Measurements from ENCODE around the gene CLNK. TPM values are rescaled to one million over a fixed set of nuclear protein-coding genes. Genes with fewer than 3 reads are reported as not detected.

Gene CLNK
- total RNA-seq, 1 donor from 2014 or later: not detected

DNA sequence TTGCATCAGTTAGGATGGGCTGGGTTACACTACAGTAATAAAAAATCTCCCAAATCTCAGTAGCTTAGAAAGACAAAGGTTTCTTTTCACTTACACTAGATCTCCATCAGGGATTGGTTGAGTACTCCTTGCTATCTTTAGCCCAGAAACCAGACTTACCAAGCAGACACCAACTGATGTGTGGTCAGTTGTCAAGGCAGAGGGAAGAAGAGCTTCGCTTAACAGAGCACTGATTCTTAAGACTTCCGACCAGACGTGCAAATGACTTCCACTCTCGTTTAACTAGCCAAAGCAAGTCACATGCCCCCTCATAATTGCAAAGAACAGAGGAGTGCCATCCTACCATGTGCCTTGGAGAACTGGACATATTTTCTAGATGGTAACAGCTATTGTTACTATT, 221.7 kb downstream of the CLNK start:
- H3K4me3 Mint-ChIP-seq: peak overlapping the region; percentile 1
- H3K9me3 Mint-ChIP-seq: peaks cover 10% of the 10 kb centered on the region
- TF ChIP-seq, protein P1, sequence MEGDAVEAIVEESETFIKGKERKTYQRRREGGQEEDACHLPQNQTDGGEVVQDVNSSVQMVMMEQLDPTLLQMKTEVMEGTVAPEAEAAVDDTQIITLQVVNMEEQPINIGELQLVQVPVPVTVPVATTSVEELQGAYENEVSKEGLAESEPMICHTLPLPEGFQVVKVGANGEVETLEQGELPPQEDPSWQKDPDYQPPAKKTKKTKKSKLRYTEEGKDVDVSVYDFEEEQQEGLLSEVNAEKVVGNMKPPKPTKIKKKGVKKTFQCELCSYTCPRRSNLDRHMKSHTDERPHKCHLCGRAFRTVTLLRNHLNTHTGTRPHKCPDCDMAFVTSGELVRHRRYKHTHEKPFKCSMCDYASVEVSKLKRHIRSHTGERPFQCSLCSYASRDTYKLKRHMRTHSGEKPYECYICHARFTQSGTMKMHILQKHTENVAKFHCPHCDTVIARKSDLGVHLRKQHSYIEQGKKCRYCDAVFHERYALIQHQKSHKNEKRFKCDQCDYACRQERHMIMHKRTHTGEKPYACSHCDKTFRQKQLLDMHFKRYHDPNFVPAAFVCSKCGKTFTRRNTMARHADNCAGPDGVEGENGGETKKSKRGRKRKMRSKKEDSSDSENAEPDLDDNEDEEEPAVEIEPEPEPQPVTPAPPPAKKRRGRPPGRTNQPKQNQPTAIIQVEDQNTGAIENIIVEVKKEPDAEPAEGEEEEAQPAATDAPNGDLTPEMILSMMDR (conservative IDR thresholded peaks at IDR 0.05): no peak
- DNase-seq (ENCODE audit: extremely low spot score, unreplicated experiment): no peak
- no peaks in the 10 kb centered on the region for H3K36me3 Mint-ChIP-seq
- H3K4me1 Mint-ChIP-seq (ENCODE audit: unreplicated experiment): no peaks in the 10 kb centered on the region
- peaks cover 55% of the 10 kb centered on the region for H3K27me3 Mint-ChIP-seq
- no peak overlapping the region for H3K27ac Mint-ChIP-seq

DNA sequence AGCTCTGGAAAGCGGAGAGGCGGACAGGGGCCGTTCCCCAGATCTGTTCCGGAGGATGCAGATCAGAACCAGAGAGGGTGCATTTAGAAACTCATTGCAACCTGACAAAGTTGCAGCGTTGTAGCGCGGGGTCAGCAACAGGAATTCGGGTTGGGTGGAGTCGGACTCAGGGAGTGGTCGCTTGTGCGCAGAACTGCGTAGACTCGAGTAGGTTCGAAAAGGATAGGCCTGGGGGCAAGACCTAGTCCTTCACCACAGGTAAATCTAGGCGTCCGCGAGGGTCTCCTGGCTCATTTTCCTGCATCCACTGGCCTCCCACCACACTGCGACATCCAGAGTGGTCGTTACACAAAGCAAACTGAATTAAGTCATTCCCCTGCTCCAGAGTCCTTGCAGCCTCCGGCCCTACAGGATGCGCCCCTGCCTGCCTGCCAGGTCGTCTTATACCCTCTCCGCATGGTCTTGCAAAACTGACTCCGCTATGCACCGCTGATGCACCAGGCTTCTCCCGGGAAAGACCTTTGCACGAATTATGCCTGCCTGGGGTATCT, 222.6 kb downstream of the CLNK start:
- Mint-ChIP-seq H3K27me3 (peaks cover 59% of the 10 kb centered on the region), H3K9me3 (peaks cover 12% of the 10 kb centered on the region), H3K36me3 (no peaks in the 10 kb centered on the region), H3K27ac (no peak overlapping the region), H3K4me1 (ENCODE audit: unreplicated experiment) (no peaks in the 10 kb centered on the region), H3K4me3 (peak overlapping the region; percentile 88)
- DNase-seq (ENCODE audit: extremely low spot score, unreplicated experiment): no peak
- TF ChIP-seq, protein P1 (conservative IDR thresholded peaks at IDR 0.05): no peak

GRCh38 chr4:10461091-10461849, 223.3 kb downstream of the CLNK start:
- Mint-ChIP-seq H3K36me3 (peaks cover 1% of the 10 kb centered on the region), H3K27ac (no peak overlapping the region), H3K9me3 (peaks cover 12% of the 10 kb centered on the region), H3K27me3 (peaks cover 59% of the 10 kb centered on the region), H3K4me1 (ENCODE audit: unreplicated experiment) (no peaks in the 10 kb centered on the region), H3K4me3 (peak overlapping the region; percentile 88)
- DNase-seq (ENCODE audit: extremely low spot score, unreplicated experiment): peak; percentile 78
- TF ChIP-seq, protein P1 (conservative IDR thresholded peaks at IDR 0.05): peak; percentile 96

DNA sequence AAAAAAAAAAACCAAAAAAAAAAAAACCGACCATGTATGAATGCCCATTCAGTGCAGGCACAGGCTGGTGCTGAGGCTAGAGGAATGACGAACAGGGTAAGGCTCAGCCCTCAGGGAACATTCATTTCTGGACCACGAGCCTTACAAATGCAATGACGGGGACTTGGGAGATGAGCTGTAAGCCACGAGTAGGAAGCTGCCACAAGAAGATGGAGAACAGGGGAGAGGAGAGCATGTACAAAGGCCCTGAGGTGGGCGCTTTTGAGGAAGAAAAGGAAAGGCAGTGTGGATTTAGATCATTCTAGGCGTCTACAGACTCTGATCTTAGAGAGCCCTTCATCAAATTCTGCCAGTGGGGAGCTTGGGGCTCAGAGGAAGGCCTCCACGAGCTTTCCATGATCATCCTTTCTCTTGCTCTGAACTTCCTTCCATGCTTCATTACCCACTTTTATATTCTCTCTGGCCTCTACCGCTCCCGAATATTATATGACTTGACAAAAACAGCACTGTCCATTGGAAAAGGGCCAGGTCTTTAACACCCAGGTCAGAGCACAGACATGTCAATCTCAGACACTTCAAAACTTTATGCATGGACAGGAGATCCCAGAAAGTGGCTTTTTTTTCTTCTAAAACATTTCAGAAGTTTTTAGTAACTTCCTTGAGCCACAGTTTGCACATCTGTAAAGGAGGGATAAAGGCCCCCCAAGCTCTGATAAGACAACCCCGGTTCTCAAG, 224.1 kb downstream of the CLNK start:
- TF ChIP-seq, protein P1 (conservative IDR thresholded peaks at IDR 0.05): no peak
- Mint-ChIP-seq H3K9me3 (peaks cover 12% of the 10 kb centered on the region), H3K36me3 (peaks cover 7% of the 10 kb centered on the region), H3K27me3 (peaks cover 59% of the 10 kb centered on the region), H3K4me1 (ENCODE audit: unreplicated experiment) (no peaks in the 10 kb centered on the region), H3K4me3 (peak overlapping the region; percentile 50), H3K27ac (no peak overlapping the region)
- no peak for DNase-seq (ENCODE audit: extremely low spot score, unreplicated experiment)

GRCh38 chr4:10459305-10459704, 225.3 kb downstream of the CLNK start:
- H3K4me3 Mint-ChIP-seq: peak overlapping the region; percentile 22
- peaks cover 15% of the 10 kb centered on the region for H3K36me3 Mint-ChIP-seq
- H3K27ac Mint-ChIP-seq: no peak overlapping the region
- H3K9me3 Mint-ChIP-seq: peaks cover 14% of the 10 kb centered on the region
- H3K4me1 Mint-ChIP-seq (ENCODE audit: unreplicated experiment): peaks cover 3% of the 10 kb centered on the region
- no peak for DNase-seq (ENCODE audit: extremely low spot score, unreplicated experiment)
- TF ChIP-seq, protein P1 (conservative IDR thresholded peaks at IDR 0.05): no peak
- peaks cover 50% of the 10 kb centered on the region for H3K27me3 Mint-ChIP-seq
